Trophoblast cell (in vitro differentiated cells and primary cell): ENCODE results near the gene FOXE1.

Experiments used
- DNase-seq, 2 donors: peaks; one replicate each; pipeline ENCODE4 v3.0.0-alpha.2; 2016
- H2AFZ ChIP-seq: 2 replicates; pipeline ENCODE4 v1.6.1; 2013; ENCODE audit warnings: low read length, moderate library complexity, mild to moderate bottlenecking; ENCODE audit not compliant: insufficient read depth, poor library complexity
- H2AK5ac ChIP-seq: 2 replicates; pipeline ENCODE4 v1.6.1; 2013; ENCODE audit warnings: mild to moderate bottlenecking, low read length
- H2BK120ac ChIP-seq: 2 replicates; pipeline ENCODE4 v1.6.1; 2013; ENCODE audit warnings: low read length, mild to moderate bottlenecking, moderate library complexity; ENCODE audit not compliant: insufficient read depth, poor library complexity
- H2BK12ac ChIP-seq: 2 replicates; pipeline ENCODE4 v1.6.1; 2013; ENCODE audit warnings: mild to moderate bottlenecking, low read length, moderate library complexity
- H2BK5ac ChIP-seq: 2 replicates; pipeline ENCODE4 v1.6.1; 2013; ENCODE audit warnings: low read length, low read depth, moderate library complexity, mild to moderate bottlenecking; ENCODE audit not compliant: poor library complexity
- H3K14ac ChIP-seq: 2 replicates; pipeline ENCODE4 v1.6.1; 2013; ENCODE audit warnings: mild to moderate bottlenecking, low read length
- H3K18ac ChIP-seq: 2 replicates; pipeline ENCODE4 v1.6.1; 2013; ENCODE audit warnings: mild to moderate bottlenecking, low read length
- H3K23ac ChIP-seq: 2 replicates; pipeline ENCODE4 v1.6.1; 2013; ENCODE audit warnings: low read length
- H3K27ac ChIP-seq: 2 replicates; pipeline ENCODE4 v1.5.1; 2013; ENCODE audit warnings: low read depth, mild to moderate bottlenecking, inconsistent platforms, low read length, moderate library complexity
- H3K27me3 ChIP-seq: 2 replicates; pipeline ENCODE4 v1.6.1; 2013; ENCODE audit warnings: inconsistent platforms, mild to moderate bottlenecking, low read length, moderate library complexity; ENCODE audit not compliant: insufficient read depth
- H3K36me3 ChIP-seq, 2 experiments: 1 replicate in 1 of 2; 2 replicates in 1 of 2; pipeline ENCODE4 v1.6.1; 2013; ENCODE audit warnings: low read length in 2 of 2, mild to moderate bottlenecking in 2 of 2, moderate library complexity in 1 of 2; ENCODE audit not compliant: insufficient read depth in 2 of 2, control insufficient read depth in 1 of 2
- H3K4ac ChIP-seq: 2 replicates; pipeline ENCODE4 v1.6.1; 2013; ENCODE audit warnings: low read depth, mild to moderate bottlenecking, low read length, moderate library complexity
- H3K4me1 ChIP-seq, 2 experiments: 1 replicate in 1 of 2; 2 replicates in 1 of 2; pipeline ENCODE4 v1.6.1; 2013; ENCODE audit warnings: low read length in 2 of 2, mild to moderate bottlenecking in 2 of 2, moderate library complexity in 1 of 2; ENCODE audit not compliant: insufficient read depth in 2 of 2, control insufficient read depth in 1 of 2
- H3K4me2 ChIP-seq: 2 replicates; pipeline ENCODE4 v1.6.1; 2013; ENCODE audit warnings: inconsistent platforms, mild to moderate bottlenecking, low read length, moderate library complexity
- H3K4me3 ChIP-seq: 2 replicates; pipeline ENCODE4 v1.5.1; 2013; ENCODE audit warnings: mild to moderate bottlenecking, low read depth, low read length, inconsistent platforms
- H3K79me1 ChIP-seq: one replicate; pipeline ENCODE4 v1.6.1; 2013; ENCODE audit warnings: low read length
- H3K79me2 ChIP-seq: 2 replicates; pipeline ENCODE4 v1.6.1; 2013; ENCODE audit warnings: low read length, mild to moderate bottlenecking; ENCODE audit not compliant: control insufficient read depth, insufficient read depth, poor library complexity
- H3K9ac ChIP-seq: 2 replicates; pipeline ENCODE4 v1.6.1; 2013; ENCODE audit warnings: mild to moderate bottlenecking, low read length
- H3K9me3 ChIP-seq: 2 replicates; pipeline ENCODE4 v1.6.1; 2013; ENCODE audit warnings: low read depth, mild to moderate bottlenecking, control low read depth, inconsistent platforms, low read length; ENCODE audit not compliant: insufficient read depth
- H4K12ac ChIP-seq: 2 replicates; pipeline ENCODE4 v1.6.1; 2013; ENCODE audit warnings: low read depth, mild to moderate bottlenecking, low read length, moderate library complexity
- H4K8ac ChIP-seq: 2 replicates; pipeline ENCODE4 v1.6.1; 2013; ENCODE audit warnings: low read depth, mild to moderate bottlenecking, low read length, moderate library complexity
- H4K91ac ChIP-seq: one replicate; pipeline ENCODE4 v1.6.1; 2013; ENCODE audit warnings: low read depth, mild to moderate bottlenecking, low read length, moderate library complexity
- WGBS: extraction: QIAGEN DNeasy Blood & Tissue Kit; methylation state at CpG from one replicate; pipeline ENCODE4 v1.1.7; 2013; ENCODE audit warnings: missing lambda C conversion rate; ENCODE audit not compliant: insufficient read length, insufficient coverage; ENCODE audit errors: extremely low coverage; 5-methylcytosine and 5-hydroxymethylcytosine counted together

Gene FOXE1

GRCh38 chr9:97848215-97848479 is 4.9 kb upstream of the FOXE1 start:
- Histone ChIP-seq H3K4me2 (no peak overlapping the region), H3K4me1 (peaks cover 1 to 6% of the 10 kb centered on the region in 2 experiments), H2BK5ac (no peak overlapping the region), H3K79me1 (no peaks in the 10 kb centered on the region), H2BK120ac (no peak overlapping the region), H2AK5ac (no peak overlapping the region), H2BK12ac (no peak overlapping the region), H3K18ac (no peak overlapping the region), H3K27ac (no peak overlapping the region), H2AFZ (no peak overlapping the region), H3K9ac (no peak overlapping the region), H4K8ac (no peak overlapping the region), H3K27me3 (peaks cover 66% of the 10 kb centered on the region), H3K79me2 (no peaks in the 10 kb centered on the region), H4K12ac (no peak overlapping the region), H4K91ac (no peak overlapping the region), H3K4ac (no peak overlapping the region), H3K14ac (no peak overlapping the region), H3K9me3 (peaks cover 12% of the 10 kb centered on the region), H3K4me3 (no peak overlapping the region), H3K23ac (no peak overlapping the region), H3K36me3 (no peaks in the 10 kb centered on the region)
- no CpG with 5 or more reads among the region's 7 CpGs for WGBS
- no peak for DNase-seq

- Histone ChIP-seq H3K36me3 (no peaks in the 10 kb centered on the region), H2AFZ (no peak overlapping the region), H2BK5ac (no peak overlapping the region), H3K14ac (no peak overlapping the region), H3K9me3 (peaks cover 13% of the 10 kb centered on the region), H3K9ac (no peak overlapping the region), H4K91ac (no peak overlapping the region), H3K79me2 (no peaks in the 10 kb centered on the region), H3K79me1 (no peaks in the 10 kb centered on the region), H4K12ac (no peak overlapping the region), H3K4me1 (peaks cover 6 to 11% of the 10 kb centered on the region in 2 experiments), H3K4me3 (no peak overlapping the region), H2BK12ac (no peak overlapping the region), H3K27ac (no peak overlapping the region), H3K4ac (no peak overlapping the region), H3K27me3 (peaks cover 71% of the 10 kb centered on the region), H3K18ac (no peak overlapping the region), H2BK120ac (no peak overlapping the region), H4K8ac (no peak overlapping the region), H2AK5ac (no peak overlapping the region), H3K23ac (no peak overlapping the region), H3K4me2 (no peak overlapping the region)
- DNase-seq: no peak
- WGBS: no CpG with 5 or more reads among the region's 61 CpGs
Measured at GRCh38 chr9:97848480-97849237, 4.4 kb upstream of the FOXE1 start.

DNA sequence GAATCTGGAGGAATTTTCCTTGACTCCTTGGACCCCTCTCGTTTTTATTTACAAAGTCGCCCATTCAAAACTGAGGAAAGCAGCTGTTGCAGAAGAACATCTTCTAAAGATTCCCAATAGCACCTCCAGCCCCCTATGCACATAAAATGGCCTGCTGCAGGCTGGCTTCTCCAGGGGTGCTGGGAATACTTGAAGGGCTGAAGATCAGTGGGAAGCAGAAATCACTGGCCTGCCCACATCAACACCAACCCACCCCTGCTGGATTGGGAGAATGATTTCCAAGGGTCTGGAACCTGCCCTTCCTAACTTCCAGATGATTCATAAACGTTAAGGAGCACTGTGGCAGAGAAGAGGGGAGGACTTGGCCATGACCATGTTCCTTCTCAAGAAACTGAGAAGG is 3.0 kb upstream of the FOXE1 start:
- H3K23ac ChIP-seq: no peak overlapping the region
- H3K9me3 ChIP-seq: peaks cover 22% of the 10 kb centered on the region

GRCh38 chr9:97850746-97851445 is 2.1 kb upstream of the FOXE1 start:
- no peak overlapping the region for H2BK12ac ChIP-seq
- H3K14ac ChIP-seq: no peak overlapping the region
- H3K36me3 ChIP-seq: no peaks in the 10 kb centered on the region
- H3K27me3 ChIP-seq: peaks cover 93% of the 10 kb centered on the region
- H3K27ac ChIP-seq: no peak overlapping the region
- H2AK5ac ChIP-seq: no peak overlapping the region
- no peak overlapping the region for H3K9ac ChIP-seq
- H2BK5ac ChIP-seq: no peak overlapping the region
- H3K4me2 ChIP-seq: no peak overlapping the region
- H4K91ac ChIP-seq: no peak overlapping the region
- H3K4me1 ChIP-seq: peaks cover 8 to 16% of the 10 kb centered on the region in 2 experiments
- WGBS: no CpG with 5 or more reads among the region's 13 CpGs
- H3K4me3 ChIP-seq: no peak overlapping the region
- no peak overlapping the region for H2AFZ ChIP-seq
- H3K4ac ChIP-seq: no peak overlapping the region
- no peak overlapping the region for H4K12ac ChIP-seq
- no peak for DNase-seq
- no peak overlapping the region for H3K18ac ChIP-seq
- H4K8ac ChIP-seq: no peak overlapping the region
- H3K79me2 ChIP-seq: no peaks in the 10 kb centered on the region
- H3K9me3 ChIP-seq: peaks cover 24% of the 10 kb centered on the region
- no peak overlapping the region for H3K23ac ChIP-seq
- H3K79me1 ChIP-seq: no peaks in the 10 kb centered on the region
- no peak overlapping the region for H2BK120ac ChIP-seq

More for the DNA sequence above, 3.0 kb upstream of the FOXE1 start:
- no peak overlapping the region for H3K4me3 ChIP-seq
- H2BK120ac ChIP-seq: no peak overlapping the region
- H2AK5ac ChIP-seq: no peak overlapping the region
- H3K79me1 ChIP-seq: no peaks in the 10 kb centered on the region
- no peak overlapping the region for H3K14ac ChIP-seq
- no peak for DNase-seq
- H4K8ac ChIP-seq: no peak overlapping the region
- no peak overlapping the region for H3K4ac ChIP-seq
- no peak overlapping the region for H3K4me2 ChIP-seq
- H3K4me1 ChIP-seq: peaks cover 8 to 16% of the 10 kb centered on the region in 2 experiments
- H2BK12ac ChIP-seq: no peak overlapping the region
- no peak overlapping the region for H2AFZ ChIP-seq
- peaks cover 84% of the 10 kb centered on the region for H3K27me3 ChIP-seq
- H3K18ac ChIP-seq: no peak overlapping the region
- no peak overlapping the region for H4K91ac ChIP-seq
- no peaks in the 10 kb centered on the region for H3K36me3 ChIP-seq
- no peak overlapping the region for H2BK5ac ChIP-seq
- H4K12ac ChIP-seq: no peak overlapping the region
- no peaks in the 10 kb centered on the region for H3K79me2 ChIP-seq
- H3K9ac ChIP-seq: no peak overlapping the region
- no CpG with 5 or more reads among the region's 3 CpGs for WGBS
- no peak overlapping the region for H3K27ac ChIP-seq
